Measurements from ENCODE around the gene YTHDC1. TPM values are rescaled to one million over a fixed set of nuclear protein-coding genes. Genes with fewer than 3 reads are reported as not detected.
"Not testable (repeated sequence)": the region's sequence is repeated elsewhere in the genome, so short reads cannot be mapped to it uniquely, and the experiment has no call there.

Gene YTHDC1
- total RNA-seq, result 103 TPM

DNA sequence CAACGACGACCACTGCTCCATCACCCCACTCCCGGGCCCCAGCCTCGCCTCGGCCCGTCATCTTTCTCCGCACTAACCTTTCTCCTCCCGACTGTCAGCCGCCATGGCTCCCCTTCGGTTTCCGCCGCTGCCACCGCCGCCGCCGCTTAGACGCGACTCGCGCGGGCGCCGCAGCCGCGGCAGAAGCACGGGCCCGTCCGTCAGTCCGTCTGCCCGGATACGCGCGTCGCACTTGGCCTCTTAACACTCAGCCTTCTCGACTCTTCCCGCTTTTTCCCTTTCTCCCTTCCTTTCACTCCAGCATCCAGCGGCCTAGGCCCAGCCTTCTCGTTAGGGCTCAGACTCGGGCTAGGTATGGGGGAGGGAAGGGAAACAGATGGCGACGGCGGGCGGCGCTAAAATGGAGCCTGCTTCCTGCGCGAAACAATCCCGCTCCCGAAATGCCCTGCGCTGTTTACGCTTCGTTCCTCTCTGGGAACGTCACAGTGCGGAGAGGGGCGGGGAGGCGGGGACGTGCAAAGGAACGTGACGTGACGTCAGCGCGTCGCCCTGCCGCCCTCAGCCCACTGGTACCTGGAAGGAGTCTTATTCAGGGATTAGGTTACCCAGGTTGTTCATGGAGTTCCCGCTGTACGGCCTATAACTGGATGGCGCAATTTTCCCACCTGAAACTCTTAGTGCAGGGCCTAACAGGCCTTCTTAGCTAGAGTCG, at the start of gene YTHDC1:
Gene YTHDC1 (minus strand): TSS at position 442 of the 712 bp plus-strand sequence. CDS start 337 bp downstream, at position 105.
- DNase-seq, result peak; percentile 91

- no peak for DNase-seq
Measured at GRCh38 chr4:68399306-68399705, 49.4 kb upstream of the YTHDC1 start.

DNA sequence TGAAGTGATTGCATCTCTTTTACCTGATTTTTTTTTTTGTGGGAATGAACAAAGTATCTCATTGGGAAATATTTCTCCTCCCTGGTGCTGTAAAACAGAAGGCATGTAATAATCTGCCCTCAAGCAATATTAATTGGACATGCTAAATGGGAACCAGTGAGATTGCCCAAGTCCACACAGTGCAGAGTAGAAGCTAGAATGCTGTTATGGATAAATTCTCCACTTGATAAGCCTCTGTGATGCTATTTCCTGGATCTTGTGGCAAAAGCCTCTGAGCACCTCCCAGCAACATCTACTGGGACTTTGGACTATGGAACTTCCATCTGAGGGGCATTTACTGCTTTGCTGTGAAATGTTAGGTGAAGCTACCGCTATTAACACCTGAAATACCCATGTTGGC, 46.9 kb upstream of the YTHDC1 start:
- DNase-seq, result no peak

DNA sequence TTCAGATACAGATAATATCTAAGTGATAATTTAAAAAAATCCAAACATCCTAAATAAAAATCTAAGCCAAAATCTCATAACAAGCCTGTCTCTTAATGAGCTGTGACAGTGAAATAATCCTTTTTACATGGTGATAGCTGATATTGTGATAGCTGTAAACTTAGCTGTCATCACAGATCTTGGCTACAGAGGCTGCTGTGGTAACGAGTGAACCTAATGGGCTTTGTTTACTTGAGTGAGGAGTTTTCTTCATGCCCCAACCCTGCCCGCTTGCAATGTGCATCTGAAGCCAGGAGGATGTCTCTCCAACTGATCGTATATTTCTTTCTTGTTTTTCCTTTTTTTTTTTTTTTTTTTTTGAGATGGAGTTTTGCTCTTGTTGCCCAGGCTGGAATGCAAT, 41.5 kb upstream of the YTHDC1 start:
- DNase-seq, result no peak

GRCh38 chr4:68390205-68390935, 40.5 kb upstream of the YTHDC1 start:
- no peak for DNase-seq

DNA sequence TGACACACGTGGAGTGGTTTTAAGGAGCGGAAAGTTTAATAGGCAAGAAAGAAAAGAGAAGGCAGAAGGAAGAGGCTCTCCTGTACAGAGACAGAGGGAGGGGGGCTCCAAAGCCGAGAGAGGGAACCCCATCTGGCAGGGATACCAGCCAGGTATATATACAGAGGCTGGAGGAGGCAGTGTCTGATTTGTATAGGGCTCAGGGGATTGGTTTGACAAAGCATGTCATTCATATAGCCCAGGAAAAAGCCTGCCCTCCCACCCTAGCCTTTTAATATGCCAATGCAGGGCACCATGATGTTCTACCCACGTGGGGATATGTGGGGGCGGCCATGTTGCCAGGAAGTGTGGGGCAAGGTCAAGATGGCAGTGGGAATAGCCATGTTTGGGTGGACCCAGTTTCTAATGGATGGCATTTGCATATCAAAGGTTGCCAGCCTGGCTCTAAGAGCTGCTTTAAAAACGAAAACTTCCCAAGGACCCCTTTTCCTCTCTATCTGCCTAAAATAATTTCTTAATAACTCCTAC, 39.6 kb upstream of the YTHDC1 start:
- not testable (repeated sequence) for DNase-seq

DNA sequence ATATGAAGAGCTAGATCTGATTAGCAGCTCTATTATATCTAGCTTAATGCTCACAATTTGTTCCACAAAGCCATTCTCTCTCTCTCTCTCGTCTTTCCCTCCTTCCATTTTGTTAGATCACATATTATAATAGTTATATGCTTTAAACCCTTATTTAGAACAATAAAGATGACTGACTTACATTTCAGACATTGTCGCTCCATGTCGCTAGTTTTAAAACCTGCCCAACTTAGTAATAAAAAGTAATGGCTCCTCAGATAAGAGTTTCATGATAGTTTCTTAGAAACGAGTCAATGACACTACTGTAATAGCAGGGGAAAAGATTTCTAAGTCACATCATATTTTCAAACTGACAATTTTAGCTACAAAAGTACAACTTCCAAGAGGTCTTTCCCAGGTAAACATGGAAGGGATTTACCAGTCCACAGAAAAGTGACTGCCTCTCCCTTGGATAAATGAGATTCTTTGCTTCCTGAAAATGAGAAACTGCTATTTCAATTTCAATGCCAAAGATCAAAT, 38.5 kb upstream of the YTHDC1 start:
- DNase-seq, result no peak

DNA sequence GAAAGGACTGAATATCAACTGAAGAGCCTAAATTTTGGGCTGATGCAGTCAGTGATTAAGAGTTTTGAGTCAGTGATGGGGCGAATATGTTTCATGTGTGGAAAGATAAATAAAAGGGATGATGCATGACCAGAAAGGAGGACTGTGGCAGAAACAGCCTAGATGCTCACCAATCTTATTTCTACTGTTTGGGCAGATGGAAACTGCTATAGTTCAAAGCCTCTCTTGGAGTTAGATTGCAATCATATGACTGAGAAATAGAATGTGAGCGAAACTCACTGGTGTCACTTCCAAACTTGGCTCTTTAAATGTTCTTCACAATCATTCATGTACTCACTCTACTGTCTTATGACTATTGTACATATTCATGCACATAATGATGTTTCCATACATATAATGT, 35.4 kb upstream of the YTHDC1 start:
- DNase-seq, result no peak

DNA sequence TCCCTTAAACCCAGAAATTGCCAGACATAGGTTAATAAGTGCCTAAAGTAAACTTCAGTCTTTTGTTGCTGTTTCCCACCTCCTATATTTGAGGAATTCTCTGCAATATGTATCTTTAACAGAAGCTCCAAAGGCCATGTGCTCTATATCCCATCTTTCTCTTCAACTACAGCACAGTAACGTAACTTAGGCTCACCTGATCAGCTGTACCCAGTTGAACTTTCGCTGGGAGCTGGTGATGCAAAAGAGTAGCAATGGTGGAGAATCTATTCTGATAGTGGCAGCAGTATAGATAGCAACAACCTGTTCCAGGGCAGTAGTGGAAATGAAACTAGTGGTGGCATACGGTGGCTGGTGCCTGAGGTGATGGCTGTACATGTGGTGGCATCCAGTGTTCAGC, 33.2 kb upstream of the YTHDC1 start:
- DNase-seq, result no peak

DNA sequence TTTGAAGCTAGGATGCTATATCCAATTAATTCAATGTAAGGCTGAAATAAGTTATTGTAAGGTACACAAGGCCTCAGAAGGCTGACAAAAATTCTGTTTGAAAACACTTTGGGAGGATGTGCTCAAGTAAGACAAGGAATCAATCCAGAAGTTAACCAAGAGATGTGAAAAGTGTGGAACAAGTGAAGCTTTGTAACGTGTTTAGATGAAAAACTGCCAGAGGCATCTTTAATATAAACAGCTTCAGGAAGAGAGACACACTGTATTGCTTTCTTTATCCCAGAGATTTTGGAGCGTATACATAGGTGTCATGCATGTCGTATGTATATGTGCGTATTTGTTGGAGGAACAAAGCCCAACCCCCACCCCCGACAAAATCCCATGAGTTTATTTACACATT, 28.3 kb upstream of the YTHDC1 start:
- DNase-seq, result no peak

- DNase-seq, result peak; percentile 41
Measured at GRCh38 chr4:68375667-68376559, 26.0 kb upstream of the YTHDC1 start.

GRCh38 chr4:68373513-68373912, 23.6 kb upstream of the YTHDC1 start:
- peak; percentile 88 for DNase-seq

DNA sequence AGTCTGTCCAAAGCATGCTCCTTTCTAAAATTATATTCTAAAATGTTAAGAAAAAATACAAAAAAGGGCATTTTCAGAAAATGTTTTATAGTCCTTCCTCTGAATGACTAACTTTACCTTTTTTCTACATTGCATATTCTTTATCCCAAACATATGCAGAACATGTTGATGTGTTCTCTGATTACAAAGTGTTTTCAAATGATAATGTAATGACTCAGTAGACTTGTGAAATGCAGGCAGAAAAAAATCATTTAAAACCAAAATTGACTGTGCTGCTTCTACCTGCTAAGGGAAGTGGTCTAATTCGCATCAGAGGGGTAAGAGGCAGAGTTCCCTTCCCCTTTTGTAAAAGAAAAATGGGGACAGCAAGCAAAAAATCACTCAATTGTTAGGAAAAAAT, 22.7 kb upstream of the YTHDC1 start:
- no peak for DNase-seq

DNA sequence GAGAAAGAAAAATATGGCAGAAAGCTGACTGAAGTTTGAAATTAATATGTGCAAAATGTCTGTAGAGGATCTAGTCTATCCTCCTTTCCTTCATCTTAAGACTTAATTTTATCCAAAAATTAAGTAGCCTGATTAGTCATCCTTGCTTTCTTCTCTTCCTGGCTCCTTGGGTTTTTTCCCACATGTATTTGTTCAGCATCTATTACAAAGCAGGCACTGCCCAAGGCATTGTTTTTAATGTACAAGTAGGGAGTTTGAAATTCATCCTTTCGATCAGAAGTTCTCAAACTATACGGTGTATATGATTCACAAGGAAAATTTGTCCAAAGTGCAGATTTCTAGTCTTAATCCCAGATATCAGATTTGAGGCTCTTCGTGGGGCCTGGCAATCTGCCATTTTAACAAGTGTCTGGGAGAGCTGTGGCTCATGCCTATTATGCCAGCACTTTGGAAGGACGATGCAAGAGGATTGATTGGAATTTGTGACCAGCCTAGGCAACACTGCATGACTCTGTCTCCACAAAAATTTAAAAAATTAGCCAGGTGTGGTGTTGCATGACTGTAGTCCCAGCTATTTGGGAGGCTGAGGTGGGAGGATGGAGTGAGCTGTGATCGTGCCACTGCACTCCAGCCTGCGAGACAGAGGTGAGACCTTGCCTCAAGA, 19.4 kb upstream of the YTHDC1 start:
- no peak for DNase-seq

- no peak for DNase-seq
Measured at GRCh38 chr4:68368691-68369131, 18.8 kb upstream of the YTHDC1 start.

- no peak for DNase-seq
Measured at GRCh38 chr4:68367835-68368234, 17.9 kb upstream of the YTHDC1 start.

DNA sequence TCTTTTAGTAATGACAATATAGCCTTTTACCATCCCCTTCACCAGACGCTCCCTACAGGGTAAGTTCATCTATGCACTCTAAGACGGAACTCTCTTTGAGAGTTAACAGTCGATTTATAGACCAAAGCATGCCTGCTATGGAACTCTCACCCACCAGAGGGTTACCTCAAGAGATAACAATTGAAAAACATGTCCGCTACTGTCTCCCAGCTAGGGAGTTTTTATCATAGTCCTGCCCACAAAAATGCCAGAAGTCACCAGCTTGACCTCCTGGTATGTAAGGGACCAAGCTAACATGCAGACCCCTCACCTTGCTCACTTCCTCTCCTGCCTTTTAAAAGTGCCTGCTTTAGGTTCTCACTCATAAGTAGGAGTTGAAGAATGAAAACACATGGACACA, 16.7 kb upstream of the YTHDC1 start:
- no peak for DNase-seq

- DNase-seq, result no peak
Measured at GRCh38 chr4:68365068-68365467, 15.2 kb upstream of the YTHDC1 start.

DNA sequence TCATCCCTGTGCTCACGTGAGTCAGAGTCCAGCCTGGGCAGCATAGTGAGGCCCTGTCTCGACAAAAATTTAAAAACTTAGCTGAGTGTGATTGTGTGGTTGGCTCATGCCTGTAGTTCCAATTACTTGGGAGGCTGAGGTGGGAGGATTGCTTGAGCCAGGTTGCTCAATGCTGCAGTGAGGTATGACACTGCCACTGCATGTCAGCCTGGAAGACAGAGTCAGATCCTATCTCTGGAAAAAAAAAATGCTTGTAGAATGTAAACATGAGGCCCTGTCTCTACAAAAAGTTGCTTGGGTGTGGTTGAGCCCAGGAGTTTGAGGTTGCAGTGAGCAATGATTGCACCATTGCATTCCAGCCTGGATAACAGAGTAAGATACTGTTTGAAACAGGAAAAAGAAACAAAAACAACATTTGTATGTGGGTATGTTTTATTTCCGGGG, 11.3 kb upstream of the YTHDC1 start:
- no peak for DNase-seq

- no peak for DNase-seq
Measured at GRCh38 chr4:68360231-68360968, 10.5 kb upstream of the YTHDC1 start.

DNA sequence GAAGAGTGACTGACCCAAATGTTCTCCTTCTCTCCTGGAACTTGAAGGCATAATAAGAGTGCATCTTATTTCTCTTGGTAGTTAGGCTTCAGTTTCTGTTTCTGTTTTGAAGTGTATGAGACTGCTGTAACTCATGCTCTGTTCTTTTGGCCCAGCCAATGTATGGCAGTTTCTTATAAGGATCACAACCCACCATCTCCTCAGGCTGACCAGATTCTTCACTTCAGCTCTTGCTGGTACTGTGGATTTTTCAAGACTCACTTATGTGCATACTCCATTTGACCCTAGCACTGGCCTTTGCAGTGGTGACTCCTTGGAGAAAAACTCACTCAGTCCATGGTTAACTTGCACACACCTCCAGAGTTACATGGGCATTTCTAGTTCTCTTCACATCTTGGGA, 9.6 kb upstream of the YTHDC1 start:
- no peak for DNase-seq

All from occipital lobe (tissue), 2 donors.